HCT116 (cell line): ENCODE data around the gene PGBD5. TPM values are rescaled to one million over a fixed set of nuclear protein-coding genes. Genes with fewer than 3 reads are reported as not detected.

ENCODE experiments used
- ATAC-seq: fragments of 200-7000 bp; cut with Tn5 transposase; 2 replicates; pipeline ENCODE4 v1.9.1; 2020; ENCODE audit warnings: mild to moderate bottlenecking, moderate library complexity
- BruUV-seq: library from RNA; stranded (reverse); fragments of 400-500 nt; replicated peaks from 2 replicates; lab custom pipeline; 2021; lab: Mats Ljungman, UMichigan
- CTCF ChIA-PET: fragments of 300-600 bp; sonication (Branson Sonifier 250); formaldehyde crosslinking; loops from one replicate; lab custom pipeline; 2021; ENCODE audit warnings: antibody characterized with exemption; lab: Charles Lee
- POLR2A ChIA-PET: fragments of 300-600, 350-600 bp; sonication (Branson Sonifier 250); formaldehyde crosslinking; loops from one replicate; lab custom pipeline; 2021; ENCODE audit warnings: antibody characterized with exemption; lab: Charles Lee
- RAD21 ChIA-PET, 2 experiments: fragments of 300-600 bp; sonication (Branson Sonifier 250); formaldehyde crosslinking; loops; one replicate each; lab custom pipeline; 2023; ENCODE audit warnings: low total read pairs in 2 of 2; ENCODE audit not compliant: uncharacterized antibody in 2 of 2, unreplicated experiment in 2 of 2, low non-redundant PET in 1 of 2; lab: Charles Lee
- DNase-seq: peaks from one replicate; pipeline ENCODE4 v3.0.0-alpha.2; 2010; ENCODE audit warnings: low read depth, low spot score
- H2AFZ ChIP-seq: fragments of 200-600 bp; shearing (Covaris generic), sonication (generic); 2 replicates; pipeline ENCODE4 v1.6.1; 2017; ENCODE audit warnings: low read depth, mixed run types, mixed read lengths, antibody characterized with exemption, low read length; ENCODE audit not compliant: poor library complexity, severe bottlenecking
- H3K27ac ChIP-seq: 2 replicates; pipeline ENCODE4 v1.5.1; 2012; ENCODE audit warnings: low read depth, low read length
- H3K27me3 ChIP-seq: fragments of 200-600 bp; sonication (generic); 2 replicates; pipeline ENCODE4 v1.6.1; 2016; ENCODE audit warnings: mixed run types, low read length, mixed read lengths; ENCODE audit not compliant: insufficient read depth
- H3K36me3 ChIP-seq, 2 experiments: fragments of 200-500 bp in 1 of 2; fragments of 200-600 bp in 1 of 2; sonication (Bioruptor generic) in 1 of 2; sonication (generic) in 1 of 2; 2 replicates each; pipeline versions ENCODE4 v1.5.1 to v1.6.1; 2014 to 2016; ENCODE audit warnings: low read length in 2 of 2, inconsistent platforms in 1 of 2, mixed read lengths in 1 of 2, mixed run types in 1 of 2; ENCODE audit not compliant: insufficient read depth in 2 of 2, control insufficient read depth in 1 of 2
- H3K4me1 ChIP-seq, 2 experiments: fragments of 200-600 bp in 1 of 2; sonication (generic) in 1 of 2; 2 replicates each; pipeline versions ENCODE4 v1.5.1 to v1.6.1; 2012 to 2017; ENCODE audit warnings: low read length in 2 of 2, inconsistent platforms in 1 of 2, mild to moderate bottlenecking in 1 of 2, mixed read lengths in 1 of 2, mixed run types in 1 of 2, moderate library complexity in 1 of 2; ENCODE audit not compliant: insufficient read depth in 2 of 2, control insufficient read depth in 1 of 2
- H3K4me2 ChIP-seq: fragments of 200-600 bp; sonication (generic); 2 replicates; pipeline ENCODE4 v1.6.1; 2017; ENCODE audit warnings: mixed run types, low read length, mixed read lengths
- H3K4me3 ChIP-seq, 2 experiments: fragments of 200-600 bp in 1 of 2; sonication (generic) in 1 of 2; replicated peaks in 1 of 2; 2 replicates each; pipeline ENCODE4 v1.5.1; 2011 to 2016; ENCODE audit warnings: low read length in 2 of 2, control low read depth in 1 of 2, low read depth in 1 of 2, mild to moderate bottlenecking in 1 of 2, mixed read lengths in 1 of 2, mixed run types in 1 of 2
- H3K79me2 ChIP-seq: fragments of 200-600 bp; sonication (generic); 2 replicates; pipeline ENCODE4 v1.6.1; 2017; ENCODE audit warnings: mild to moderate bottlenecking, mixed run types, low read length, moderate library complexity, mixed read lengths; ENCODE audit not compliant: insufficient read depth
- H3K9ac ChIP-seq: fragments of 200-600 bp; sonication (generic); 2 replicates; pipeline ENCODE4 v1.6.1; 2016; ENCODE audit warnings: low read length, mixed read lengths
- H3K9me2 ChIP-seq: fragments of 200-600 bp; sonication (generic), shearing (Covaris generic); 2 replicates; pipeline ENCODE4 v1.6.1; 2017; ENCODE audit warnings: mixed run types, mild to moderate bottlenecking, moderate library complexity; ENCODE audit not compliant: insufficient read depth
- H3K9me3 ChIP-seq, 2 experiments: fragments of 200-500 bp in 1 of 2; fragments of 200-600 bp in 1 of 2; sonication (Bioruptor generic) in 1 of 2; sonication (generic) in 1 of 2; 2 replicates each; pipeline ENCODE4 v1.6.1; 2014 to 2017; ENCODE audit warnings: low read length in 2 of 2, mixed read lengths in 2 of 2, inconsistent platforms in 1 of 2, low read depth in 1 of 2, mild to moderate bottlenecking in 1 of 2, mixed run types in 1 of 2, moderate library complexity in 1 of 2; ENCODE audit not compliant: control insufficient read depth in 1 of 2, insufficient read depth in 1 of 2
- H4K20me1 ChIP-seq: fragments of 200-600 bp; sonication (generic), shearing (Covaris generic); 2 replicates; pipeline ENCODE4 v1.6.1; 2017; ENCODE audit warnings: mixed run types, mild to moderate bottlenecking, moderate library complexity; ENCODE audit not compliant: insufficient read depth
- ATF3 ChIP-seq: IDR thresholded peaks from 2 replicates; pipeline ENCODE4 v1.6.1; 2012
- CBX3 ChIP-seq: IDR thresholded peaks from 2 replicates; pipeline ENCODE4 v1.6.1; 2012; ENCODE audit warnings: low read depth
- RAD21 ChIP-seq: IDR thresholded peaks from 2 replicates; pipeline ENCODE4 v1.6.1; 2012; ENCODE audit warnings: low read depth, mild to moderate bottlenecking
- REST ChIP-seq: IDR thresholded peaks from 2 replicates; pipeline ENCODE4 v1.6.1; 2012; ENCODE audit warnings: low read depth
- YY1 ChIP-seq: IDR thresholded peaks from 2 replicates; pipeline ENCODE4 v1.6.1; 2011; ENCODE audit warnings: low read length, low read depth, moderate library complexity, mild to moderate bottlenecking; ENCODE audit not compliant: insufficient replicate concordance; ENCODE audit errors: extremely low read depth
- ZBTB33 ChIP-seq: IDR thresholded peaks from 2 replicates; pipeline ENCODE4 v1.6.1; 2011; ENCODE audit warnings: mild to moderate bottlenecking, low read length, moderate library complexity; ENCODE audit not compliant: insufficient replicate concordance; ENCODE audit errors: extremely low read depth
- intact Hi-C: fragments of 100-400 bp; cut with micrococcal nuclease; formaldehyde crosslinking; loops from 2 replicates; pipeline ENCODE4 v1.10.0; 2022
- total RNA-seq: library from RNA; stranded (reverse); gene quantifications from one replicate; pipeline ENCODE4 v1.2.1, GENCODE V29; 2021; ENCODE audit not compliant: unreplicated experiment

Gene PGBD5
- total RNA-seq, 1 experiment from 2014 or later, result 0.27 TPM

- ChIA-PET RAD21 (no interaction called here), POLR2A (no interaction called here), CTCF (no interaction called here)
- H3K79me2 ChIP-seq, result no peaks in the 10 kb centered on the region
- no peak for TF ChIP-seq YY1
- TF ChIP-seq CBX3, result no peak
- no peak for TF ChIP-seq ZBTB33
- TF ChIP-seq RAD21, result 0 out of 2 replicates have a peak, but pooled peaks have one; percentile 11
- TF ChIP-seq REST, result no peak
- TF ChIP-seq ATF3, result no peak
- no peak overlapping the region for H3K4me3 ChIP-seq
- no peaks in the 10 kb centered on the region for H3K9me3 ChIP-seq
- no peak for DNase-seq
- no peak overlapping the region for H3K9ac ChIP-seq
- H3K4me1 ChIP-seq, result no peaks in the 10 kb centered on the region
- intact Hi-C loops, result no loop called here
- H3K27ac ChIP-seq, result no peak overlapping the region
- no peaks in the 10 kb centered on the region for H3K27me3 ChIP-seq
- BruUV-seq, result no TSS peak
- no peaks in the 10 kb centered on the region for H3K9me2 ChIP-seq
- no peak overlapping the region for H2AFZ ChIP-seq
- H4K20me1 ChIP-seq, result no peaks in the 10 kb centered on the region
- H3K4me2 ChIP-seq, result no peak overlapping the region
- ATAC-seq, result no peak
- H3K36me3 ChIP-seq, result no peaks in the 10 kb centered on the region
Observed at GRCh38 chr1:230403442-230403841, 22.7 kb downstream of the PGBD5 start.
